HL-60 (cell line): ENCODE results near the gene MUC5AC.

Experiments used
- DNase-seq, 2 experiments: peaks; one replicate each; pipeline ENCODE4 v3.0.0-alpha.2; 2010 to 2020; ENCODE audit warnings: low read depth in 1 of 2, low spot score in 1 of 2
- H3K27ac ChIP-seq: fragments of 250-450 bp; sonication (Bioruptor Pico); replicated peaks from 2 replicates; pipeline ENCODE4 v1.5.1; 2020; ENCODE audit warnings: mild to moderate bottlenecking, moderate library complexity
- H3K27me3 ChIP-seq: fragments of 250-450 bp; sonication (Bioruptor Pico); 2 replicates; pipeline ENCODE4 v1.5.1; 2021; ENCODE audit warnings: mild to moderate bottlenecking, moderate library complexity; ENCODE audit not compliant: insufficient read depth, poor library complexity, severe bottlenecking
- H3K4me3 ChIP-seq: replicated peaks from 2 replicates; pipeline ENCODE4 v1.5.1; 2011; ENCODE audit warnings: mild to moderate bottlenecking, control low read depth, low read length; ENCODE audit not compliant: insufficient read depth
- GABPA ChIP-seq: IDR thresholded peaks from 2 replicates; pipeline ENCODE4 v1.6.1; 2012; ENCODE audit warnings: low read depth
- POLR2AphosphoS5 ChIP-seq: IDR thresholded peaks from 2 replicates; pipeline ENCODE4 v1.6.1; 2012; ENCODE audit warnings: low read depth
- SPI1 ChIP-seq: IDR thresholded peaks from 2 replicates; pipeline ENCODE4 v1.6.1; 2012; ENCODE audit warnings: low read depth, mild to moderate bottlenecking, borderline replicate concordance
- TF ChIP-seq, protein P1 (sequence below): IDR thresholded peaks from one replicate; pipeline ENCODE4 v1.5.1; 2011; ENCODE audit warnings: low read length, control low read depth, inconsistent platforms; ENCODE audit not compliant: insufficient read depth
- TF ChIP-seq, protein P2 (sequence below): IDR thresholded peaks from 2 replicates; pipeline ENCODE4 v1.6.1; 2012; ENCODE audit warnings: low read depth; ENCODE audit not compliant: insufficient replicate concordance

Gene MUC5AC

DNA sequence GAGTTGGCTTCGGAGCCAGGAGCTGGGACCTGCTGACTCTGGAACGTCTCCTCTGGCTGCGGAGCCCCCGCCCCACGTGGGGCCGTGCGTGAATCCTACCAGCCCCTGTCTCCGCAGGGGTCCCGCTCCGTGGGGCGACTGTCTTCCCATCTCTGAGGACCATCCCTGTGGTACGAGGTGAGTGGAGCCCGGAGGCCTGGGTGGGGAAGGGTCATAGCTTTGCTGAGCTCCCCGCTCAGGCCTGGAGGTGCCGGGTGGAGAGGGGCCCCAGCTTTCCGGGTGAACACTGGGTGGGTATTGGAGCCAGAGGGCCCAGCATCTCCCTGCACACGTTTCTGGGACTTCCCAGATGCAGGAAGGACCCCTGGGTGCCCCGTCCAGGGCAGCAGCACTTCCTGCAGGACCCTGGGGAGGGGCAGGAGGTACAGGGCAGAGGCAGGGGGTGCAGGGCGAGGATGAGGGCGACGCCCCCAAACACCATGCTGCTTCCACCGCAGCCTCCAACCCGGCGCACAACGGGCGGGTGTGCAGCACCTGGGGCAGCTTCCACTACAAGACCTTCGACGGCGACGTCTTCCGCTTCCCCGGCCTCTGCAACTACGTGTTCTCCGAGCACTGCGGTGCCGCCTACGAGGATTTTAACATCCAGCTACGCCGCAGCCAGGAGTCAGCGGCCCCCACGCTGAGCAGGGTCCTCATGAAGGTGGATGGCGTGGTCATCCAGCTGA lies 3.8 kb downstream of the MUC5AC start:
- no peak overlapping the region for H3K4me3 ChIP-seq

DNA sequence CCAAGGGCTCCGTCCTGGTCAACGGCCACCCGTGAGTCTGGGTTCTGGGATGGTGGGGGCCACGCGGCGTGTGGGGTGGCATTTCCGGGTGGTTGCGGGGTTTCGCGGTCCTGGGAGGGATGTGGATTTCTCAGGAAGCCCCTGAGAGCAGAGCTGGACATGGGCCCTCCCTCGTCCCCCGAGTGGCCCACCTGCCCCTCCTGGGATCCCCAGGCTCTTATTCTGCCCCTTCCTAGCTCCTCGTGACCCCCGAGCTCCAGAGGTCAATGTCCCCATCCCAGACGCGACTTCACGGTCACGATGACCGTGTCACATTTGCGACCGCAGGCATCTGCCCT lies 4.4 kb downstream of the MUC5AC start:
- H3K27ac ChIP-seq: no peak overlapping the region
- no peak for DNase-seq
- H3K4me3 ChIP-seq: no peak overlapping the region
- H3K27me3 ChIP-seq: no peaks in the 10 kb centered on the region
- no peak for TF ChIP-seq POLR2AphosphoS5

More for the DNA sequence above, 3.8 kb downstream of the MUC5AC start:
- DNase-seq: no peak
- TF ChIP-seq, protein P1, sequence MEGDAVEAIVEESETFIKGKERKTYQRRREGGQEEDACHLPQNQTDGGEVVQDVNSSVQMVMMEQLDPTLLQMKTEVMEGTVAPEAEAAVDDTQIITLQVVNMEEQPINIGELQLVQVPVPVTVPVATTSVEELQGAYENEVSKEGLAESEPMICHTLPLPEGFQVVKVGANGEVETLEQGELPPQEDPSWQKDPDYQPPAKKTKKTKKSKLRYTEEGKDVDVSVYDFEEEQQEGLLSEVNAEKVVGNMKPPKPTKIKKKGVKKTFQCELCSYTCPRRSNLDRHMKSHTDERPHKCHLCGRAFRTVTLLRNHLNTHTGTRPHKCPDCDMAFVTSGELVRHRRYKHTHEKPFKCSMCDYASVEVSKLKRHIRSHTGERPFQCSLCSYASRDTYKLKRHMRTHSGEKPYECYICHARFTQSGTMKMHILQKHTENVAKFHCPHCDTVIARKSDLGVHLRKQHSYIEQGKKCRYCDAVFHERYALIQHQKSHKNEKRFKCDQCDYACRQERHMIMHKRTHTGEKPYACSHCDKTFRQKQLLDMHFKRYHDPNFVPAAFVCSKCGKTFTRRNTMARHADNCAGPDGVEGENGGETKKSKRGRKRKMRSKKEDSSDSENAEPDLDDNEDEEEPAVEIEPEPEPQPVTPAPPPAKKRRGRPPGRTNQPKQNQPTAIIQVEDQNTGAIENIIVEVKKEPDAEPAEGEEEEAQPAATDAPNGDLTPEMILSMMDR: no peak
- TF ChIP-seq POLR2AphosphoS5 (no peak), SPI1 (no peak)
- TF ChIP-seq, protein P2, sequence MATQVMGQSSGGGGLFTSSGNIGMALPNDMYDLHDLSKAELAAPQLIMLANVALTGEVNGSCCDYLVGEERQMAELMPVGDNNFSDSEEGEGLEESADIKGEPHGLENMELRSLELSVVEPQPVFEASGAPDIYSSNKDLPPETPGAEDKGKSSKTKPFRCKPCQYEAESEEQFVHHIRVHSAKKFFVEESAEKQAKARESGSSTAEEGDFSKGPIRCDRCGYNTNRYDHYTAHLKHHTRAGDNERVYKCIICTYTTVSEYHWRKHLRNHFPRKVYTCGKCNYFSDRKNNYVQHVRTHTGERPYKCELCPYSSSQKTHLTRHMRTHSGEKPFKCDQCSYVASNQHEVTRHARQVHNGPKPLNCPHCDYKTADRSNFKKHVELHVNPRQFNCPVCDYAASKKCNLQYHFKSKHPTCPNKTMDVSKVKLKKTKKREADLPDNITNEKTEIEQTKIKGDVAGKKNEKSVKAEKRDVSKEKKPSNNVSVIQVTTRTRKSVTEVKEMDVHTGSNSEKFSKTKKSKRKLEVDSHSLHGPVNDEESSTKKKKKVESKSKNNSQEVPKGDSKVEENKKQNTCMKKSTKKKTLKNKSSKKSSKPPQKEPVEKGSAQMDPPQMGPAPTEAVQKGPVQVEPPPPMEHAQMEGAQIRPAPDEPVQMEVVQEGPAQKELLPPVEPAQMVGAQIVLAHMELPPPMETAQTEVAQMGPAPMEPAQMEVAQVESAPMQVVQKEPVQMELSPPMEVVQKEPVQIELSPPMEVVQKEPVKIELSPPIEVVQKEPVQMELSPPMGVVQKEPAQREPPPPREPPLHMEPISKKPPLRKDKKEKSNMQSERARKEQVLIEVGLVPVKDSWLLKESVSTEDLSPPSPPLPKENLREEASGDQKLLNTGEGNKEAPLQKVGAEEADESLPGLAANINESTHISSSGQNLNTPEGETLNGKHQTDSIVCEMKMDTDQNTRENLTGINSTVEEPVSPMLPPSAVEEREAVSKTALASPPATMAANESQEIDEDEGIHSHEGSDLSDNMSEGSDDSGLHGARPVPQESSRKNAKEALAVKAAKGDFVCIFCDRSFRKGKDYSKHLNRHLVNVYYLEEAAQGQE: no peak
- Histone ChIP-seq H3K27ac (no peak overlapping the region), H3K27me3 (no peaks in the 10 kb centered on the region)

DNA sequence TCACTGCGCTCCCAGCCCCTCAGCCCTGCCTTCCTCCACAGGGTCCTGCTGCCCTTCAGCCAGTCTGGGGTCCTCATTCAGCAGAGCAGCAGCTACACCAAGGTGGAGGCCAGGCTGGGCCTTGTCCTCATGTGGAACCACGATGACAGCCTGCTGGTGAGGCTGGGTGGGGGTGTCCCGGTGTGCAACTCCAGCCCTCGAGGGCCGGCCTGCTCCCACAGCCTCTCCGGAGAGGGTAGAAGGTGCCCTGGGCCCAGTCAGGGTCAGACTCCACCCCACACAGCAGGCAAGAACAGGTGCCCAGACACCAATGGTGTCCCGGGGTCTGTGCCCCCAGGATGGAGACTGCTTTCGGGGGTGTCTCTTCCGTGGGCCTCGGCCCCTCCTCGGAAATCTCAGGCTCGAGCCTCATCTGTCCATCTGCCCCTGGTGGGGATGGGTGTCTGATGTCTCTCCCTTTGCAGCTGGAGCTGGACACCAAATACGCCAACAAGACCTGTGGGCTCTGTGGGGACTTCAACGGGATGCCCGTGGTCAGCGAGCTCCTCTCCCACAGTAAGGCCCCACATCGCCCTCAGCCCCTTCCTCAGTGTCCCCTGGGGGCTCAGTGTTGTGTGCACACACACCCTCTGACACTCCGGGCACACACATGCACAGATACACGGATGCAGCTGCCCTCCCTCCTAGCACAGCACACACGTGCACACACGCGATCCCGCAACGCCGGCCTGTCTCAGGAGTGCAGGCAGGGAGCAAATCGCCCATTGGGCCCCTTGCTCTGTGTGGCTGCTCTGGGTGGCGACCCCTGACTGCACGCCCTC lies 4.9 kb downstream of the MUC5AC start:
- H3K4me3 ChIP-seq: no peak overlapping the region
- TF ChIP-seq SPI1: no peak
- TF ChIP-seq GABPA: no peak
- TF ChIP-seq, protein P1: no peak
- no peak for TF ChIP-seq POLR2AphosphoS5
- TF ChIP-seq, protein P2: no peak
- no peak overlapping the region for H3K27ac ChIP-seq
- DNase-seq: no peak
- no peaks in the 10 kb centered on the region for H3K27me3 ChIP-seq

DNA sequence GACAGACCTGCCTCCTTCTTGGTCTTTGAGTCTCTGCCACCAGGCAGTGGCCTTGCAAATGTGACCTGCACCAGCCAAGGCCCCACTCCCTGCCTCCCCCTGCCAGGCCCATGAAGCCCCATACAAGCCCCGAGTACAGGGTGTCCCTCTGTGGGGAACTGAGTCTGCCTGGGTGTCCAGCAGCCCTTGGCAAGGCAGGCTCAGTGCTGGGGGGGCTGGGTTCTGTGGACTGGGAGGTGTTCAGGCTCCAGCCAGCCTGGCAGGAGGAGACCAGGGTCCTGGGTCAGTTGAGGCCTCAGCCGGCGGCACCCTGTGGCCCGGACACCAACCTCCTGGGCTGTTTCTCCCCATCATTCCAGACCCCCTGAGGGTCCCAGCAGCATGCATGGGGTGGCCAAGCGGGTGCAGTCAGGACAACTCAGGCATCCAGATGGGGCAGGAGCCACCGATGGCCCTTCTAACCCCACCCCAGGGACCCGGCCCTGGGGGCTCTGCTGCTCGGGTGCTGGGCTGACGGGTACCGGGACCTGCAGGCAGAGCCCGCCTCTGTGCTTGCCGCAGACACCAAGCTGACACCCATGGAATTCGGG lies 5.7 kb downstream of the MUC5AC start:
- no peak for DNase-seq
- TF ChIP-seq, protein P2: no peak
- TF ChIP-seq POLR2AphosphoS5 (no peak), GABPA (no peak)
- TF ChIP-seq, protein P1: no peak
- Histone ChIP-seq H3K27ac (no peak overlapping the region), H3K27me3 (no peaks in the 10 kb centered on the region), H3K4me3 (no peak overlapping the region)
